CD4-positive, alpha-beta T cell treated with Interleukin-1 beta for 1 hour (primary cell): ENCODE measurements around the gene ZSCAN30.

Source experiments
- DNase-seq, 2 donors: peaks; one replicate each; pipeline ENCODE4 v3.0.0-alpha.2; 2020 to 2022

ZSCAN30 gene

GRCh38 chr18:35278969-35279368, 11.1 kb downstream of the ZSCAN30 start:
- DNase-seq = no peak

GRCh38 chr18:35278085-35278484, 11.9 kb downstream of the ZSCAN30 start:
- DNase-seq = no peak

DNA sequence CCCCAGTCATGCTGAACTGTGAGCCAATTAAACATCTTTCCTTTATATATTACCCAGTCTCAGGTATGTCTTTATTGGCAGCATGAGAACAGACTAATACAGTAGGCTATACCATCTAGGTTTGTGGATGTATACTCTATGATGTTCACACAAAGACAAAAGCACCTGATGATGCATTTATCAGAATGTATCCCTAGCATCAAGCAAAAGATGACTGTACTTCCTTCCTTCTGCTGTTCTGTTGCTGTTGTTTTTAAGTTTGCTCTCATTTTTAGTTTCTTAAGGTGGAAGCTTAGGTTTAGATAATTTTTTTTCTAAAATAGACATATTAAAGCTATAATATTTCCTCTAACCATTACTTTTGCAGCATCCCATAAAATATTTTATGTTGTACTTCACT, 12.4 kb downstream of the ZSCAN30 start:
- no peak for DNase-seq

DNA sequence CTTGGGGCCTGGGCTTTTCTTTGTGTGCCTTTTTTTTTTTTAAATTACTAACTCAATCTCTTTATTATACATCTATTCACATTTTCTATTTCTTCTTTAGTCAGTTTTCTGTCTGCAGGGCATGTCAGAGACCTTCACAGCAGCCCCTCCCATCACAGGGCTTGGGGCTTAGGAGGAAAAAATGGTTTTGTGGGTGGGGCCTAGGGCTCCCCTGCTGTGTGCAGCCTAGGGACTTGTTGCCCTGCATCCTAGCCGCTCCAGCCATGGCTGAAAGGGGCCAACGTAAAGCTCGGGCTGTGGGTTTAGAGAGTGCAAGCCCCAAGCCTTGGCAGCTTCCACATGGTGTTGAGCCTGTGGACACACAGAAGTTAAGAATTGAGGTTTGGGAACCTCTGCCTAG, 13.8 kb downstream of the ZSCAN30 start:
- no peak for DNase-seq

DNA sequence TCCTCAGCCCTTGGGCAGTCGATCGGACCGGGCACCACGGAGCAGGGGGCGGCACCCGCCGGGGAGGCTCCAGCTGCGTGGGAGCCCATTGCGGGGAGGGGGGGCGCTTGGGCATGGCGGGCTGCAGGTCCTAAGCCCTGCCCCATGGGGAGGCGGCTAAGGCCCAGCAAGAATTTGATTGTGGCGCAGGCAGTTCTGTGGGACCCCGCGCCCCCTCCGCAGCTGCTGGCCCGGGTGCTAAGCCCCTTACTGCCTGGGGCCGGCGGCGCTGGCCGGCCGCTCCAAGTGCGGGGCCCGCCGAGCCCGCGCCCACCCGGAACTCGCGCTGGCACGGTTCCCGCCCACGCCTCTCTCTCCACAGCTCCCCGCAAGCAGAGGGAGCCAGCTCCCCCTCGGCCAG, 18.4 kb downstream of the ZSCAN30 start:
- no peak for DNase-seq

DNA sequence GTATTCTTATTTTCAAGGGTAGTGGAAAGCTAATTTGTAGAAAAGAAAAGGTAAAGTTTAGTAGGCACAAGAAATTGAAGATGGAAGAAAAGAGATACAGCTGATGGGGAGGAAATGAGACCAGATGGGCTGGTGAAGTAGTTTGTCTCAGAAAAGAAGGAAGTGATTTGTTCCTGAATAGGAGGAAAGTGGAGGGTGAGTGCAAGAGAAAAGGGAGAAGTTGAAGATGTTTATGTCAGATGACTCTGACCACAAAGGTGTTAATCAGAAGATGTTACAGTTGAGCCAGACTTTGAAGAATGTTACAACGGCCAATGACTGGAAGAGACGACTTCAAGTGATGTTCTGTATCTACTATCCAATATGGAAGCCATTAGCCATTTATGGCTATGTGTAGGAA, 21.2 kb downstream of the ZSCAN30 start:
- no peak for DNase-seq

- DNase-seq = no peak
Measured at GRCh38 chr18:35267809-35268208, 22.2 kb downstream of the ZSCAN30 start.

- peak; percentile 78 to 80 for DNase-seq
Measured at GRCh38 chr18:35267161-35267651, 22.8 kb downstream of the ZSCAN30 start.

GRCh38 chr18:35264409-35264808, 25.6 kb downstream of the ZSCAN30 start:
- no peak for DNase-seq

DNA sequence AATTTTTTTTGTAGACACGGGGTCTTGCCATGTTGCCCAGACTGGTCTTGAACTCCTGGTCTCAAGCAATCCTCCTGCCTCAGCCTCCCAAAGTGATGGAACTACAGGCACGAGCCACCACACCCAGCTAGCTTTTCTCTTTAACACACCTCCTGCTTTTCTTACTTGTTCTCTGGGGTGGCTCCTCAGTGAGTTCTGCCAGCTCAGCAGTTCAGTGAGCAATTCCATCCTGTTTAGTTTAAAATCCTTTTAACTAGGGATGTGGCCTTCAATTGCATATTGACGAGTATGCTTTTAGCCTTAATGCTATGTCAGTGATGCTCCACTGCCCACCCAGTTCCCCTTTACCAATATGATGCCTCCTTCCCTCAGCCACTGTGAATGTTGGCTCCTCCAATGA, 33.1 kb downstream of the ZSCAN30 start:
- no peak for DNase-seq

GRCh38 chr18:35253655-35254287, 36.3 kb downstream of the ZSCAN30 start:
- DNase-seq = no peak

- DNase-seq = no peak
Measured at GRCh38 chr18:35252466-35252865, 37.6 kb downstream of the ZSCAN30 start.

GRCh38 chr18:35248429-35248828, 41.6 kb downstream of the ZSCAN30 start:
- no peak for DNase-seq

DNA sequence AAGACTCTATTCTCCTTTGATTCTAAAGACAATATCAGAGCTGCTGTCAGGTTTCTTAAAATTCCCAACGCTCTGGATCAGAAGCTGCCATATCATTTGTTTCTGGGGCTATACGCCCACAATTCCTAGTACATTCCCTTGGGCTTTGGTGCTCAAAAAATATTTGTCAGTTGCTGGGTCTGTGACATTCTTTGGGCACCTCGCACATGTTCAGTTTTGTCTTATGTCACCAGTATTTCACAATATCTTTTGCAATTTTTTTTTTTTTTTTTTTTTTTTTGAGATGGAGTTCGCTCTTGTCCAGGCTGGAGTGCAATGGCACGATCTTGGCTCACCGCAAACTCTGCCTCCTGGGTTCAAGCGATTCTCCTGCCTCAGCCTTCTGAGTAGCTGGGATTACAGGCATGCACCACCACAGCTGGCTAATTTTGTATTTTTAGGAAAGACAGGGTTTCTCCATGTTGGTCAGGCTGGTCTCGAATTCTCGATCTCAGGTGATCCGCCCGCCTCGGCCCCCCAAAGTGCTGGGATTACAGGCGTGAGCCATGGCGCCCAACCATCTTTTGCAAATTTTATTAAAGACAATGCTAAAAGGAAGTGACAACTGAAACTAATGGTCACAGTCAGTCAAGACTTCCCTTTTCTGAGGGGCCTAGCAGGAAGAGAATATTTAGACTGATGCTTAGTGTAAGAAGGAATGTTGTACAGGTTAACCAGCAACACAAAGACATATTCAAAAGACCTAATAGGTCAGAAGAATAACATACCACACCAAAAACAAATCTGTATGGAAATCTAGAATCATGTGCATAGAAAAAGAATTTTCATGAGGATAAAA, 42.4 kb downstream of the ZSCAN30 start:
- peak in 1 of 2 donors; percentile 11 for DNase-seq

- DNase-seq = no peak
Measured at GRCh38 chr18:35246831-35247230, 43.2 kb downstream of the ZSCAN30 start.

DNA sequence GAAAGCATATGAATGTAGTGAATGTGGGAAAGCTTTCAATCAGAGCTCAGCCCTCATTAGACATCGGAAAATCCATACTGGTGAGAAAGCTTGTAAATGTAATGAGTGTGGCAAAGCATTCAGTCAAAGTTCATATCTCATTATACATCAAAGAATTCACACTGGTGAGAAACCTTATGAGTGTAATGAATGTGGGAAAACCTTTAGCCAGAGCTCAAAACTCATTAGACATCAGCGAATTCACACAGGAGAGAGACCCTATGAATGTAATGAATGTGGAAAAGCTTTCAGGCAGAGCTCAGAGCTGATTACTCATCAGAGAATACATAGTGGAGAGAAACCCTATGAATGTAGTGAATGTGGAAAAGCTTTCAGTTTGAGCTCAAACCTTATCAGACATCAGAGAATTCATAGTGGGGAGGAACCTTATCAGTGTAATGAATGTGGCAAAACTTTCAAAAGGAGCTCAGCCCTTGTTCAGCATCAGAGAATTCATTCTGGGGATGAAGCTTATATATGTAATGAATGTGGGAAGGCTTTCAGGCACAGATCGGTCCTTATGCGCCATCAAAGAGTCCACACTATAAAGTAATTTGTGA, 44.2 kb downstream of the ZSCAN30 start:
- DNase-seq = no peak

DNA sequence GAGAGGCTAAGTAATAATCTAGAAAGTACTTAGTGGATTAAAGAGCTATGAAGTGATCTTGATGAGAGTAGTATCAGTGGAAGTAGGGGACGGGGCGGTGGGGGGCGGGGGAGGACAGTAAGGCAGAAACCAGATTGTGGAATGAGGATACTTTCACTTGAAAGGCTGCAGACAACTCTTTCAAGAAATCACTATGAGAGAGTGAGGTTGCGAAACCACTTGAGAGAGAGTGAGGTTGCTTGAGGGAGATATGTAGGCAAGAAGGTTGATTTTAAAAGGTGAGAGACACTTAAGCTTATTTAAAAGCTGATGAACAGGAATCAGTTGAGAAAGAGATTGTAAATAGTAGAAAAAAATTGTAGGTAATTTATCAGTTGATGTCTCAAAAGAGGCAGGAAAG, 45.4 kb downstream of the ZSCAN30 start:
- DNase-seq = no peak

DNA sequence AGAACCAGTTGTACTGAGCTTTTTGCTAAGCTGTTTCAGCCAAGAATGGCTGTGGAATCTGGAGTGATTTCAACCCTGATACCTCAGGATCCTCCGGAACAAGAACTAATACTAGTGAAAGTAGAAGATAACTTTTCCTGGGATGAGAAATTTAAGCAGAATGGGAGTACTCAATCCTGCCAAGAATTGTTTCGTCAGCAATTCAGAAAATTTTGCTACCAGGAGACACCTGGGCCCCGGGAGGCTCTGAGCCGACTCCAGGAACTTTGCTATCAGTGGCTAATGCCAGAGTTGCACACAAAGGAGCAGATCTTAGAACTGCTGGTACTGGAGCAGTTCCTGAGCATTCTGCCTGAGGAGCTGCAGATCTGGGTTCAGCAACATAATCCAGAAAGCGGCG, 47.6 kb downstream of the ZSCAN30 start:
- DNase-seq = no peak

DNA sequence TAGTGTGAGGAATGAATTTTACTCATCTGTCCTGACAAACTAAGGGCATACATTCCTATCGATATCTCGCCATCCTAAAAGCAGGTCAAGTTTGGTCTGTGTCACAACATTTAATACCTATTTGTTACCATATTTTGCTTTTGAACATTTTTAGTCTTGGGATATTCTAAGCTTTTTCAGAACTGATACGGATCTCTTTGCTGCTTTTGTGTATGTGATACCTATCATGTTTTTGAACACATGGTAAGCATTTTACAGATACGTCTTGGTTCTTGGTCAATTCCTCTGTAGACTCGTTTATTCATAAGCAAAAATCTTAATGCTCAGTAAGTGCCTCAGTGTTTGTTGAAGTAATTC, 48.6 kb downstream of the ZSCAN30 start:
- DNase-seq = no peak

GRCh38 chr18:35240664-35241447, 49.2 kb downstream of the ZSCAN30 start, which contains the start of gene ZNF397:
Gene ZNF397, plus strand, starts transcription at chr18:35241034. Its CDS starts 1,437 bp downstream, at chr18:35242471.
- DNase-seq = peak; percentile 96

DNA sequence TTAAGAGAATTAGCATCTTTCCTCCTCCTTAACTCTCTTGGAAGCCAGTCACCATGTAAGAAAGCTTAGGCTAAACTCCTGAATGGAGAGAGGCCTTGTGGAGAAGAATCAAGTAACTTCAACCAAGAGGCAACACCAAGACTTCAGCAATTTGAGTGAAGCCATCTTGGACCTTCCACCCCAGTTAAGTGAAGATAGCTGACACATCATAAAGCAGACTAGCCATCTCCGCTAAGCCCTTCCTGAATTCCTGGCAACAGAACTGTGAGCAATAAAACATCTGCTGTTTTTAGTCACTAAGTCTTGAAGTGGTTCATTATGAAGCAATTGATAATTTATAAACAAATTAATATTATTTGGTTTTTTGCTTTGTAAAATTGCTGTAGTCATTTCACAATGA, 50.7 kb downstream of the ZSCAN30 start:
- DNase-seq = no peak

DNA sequence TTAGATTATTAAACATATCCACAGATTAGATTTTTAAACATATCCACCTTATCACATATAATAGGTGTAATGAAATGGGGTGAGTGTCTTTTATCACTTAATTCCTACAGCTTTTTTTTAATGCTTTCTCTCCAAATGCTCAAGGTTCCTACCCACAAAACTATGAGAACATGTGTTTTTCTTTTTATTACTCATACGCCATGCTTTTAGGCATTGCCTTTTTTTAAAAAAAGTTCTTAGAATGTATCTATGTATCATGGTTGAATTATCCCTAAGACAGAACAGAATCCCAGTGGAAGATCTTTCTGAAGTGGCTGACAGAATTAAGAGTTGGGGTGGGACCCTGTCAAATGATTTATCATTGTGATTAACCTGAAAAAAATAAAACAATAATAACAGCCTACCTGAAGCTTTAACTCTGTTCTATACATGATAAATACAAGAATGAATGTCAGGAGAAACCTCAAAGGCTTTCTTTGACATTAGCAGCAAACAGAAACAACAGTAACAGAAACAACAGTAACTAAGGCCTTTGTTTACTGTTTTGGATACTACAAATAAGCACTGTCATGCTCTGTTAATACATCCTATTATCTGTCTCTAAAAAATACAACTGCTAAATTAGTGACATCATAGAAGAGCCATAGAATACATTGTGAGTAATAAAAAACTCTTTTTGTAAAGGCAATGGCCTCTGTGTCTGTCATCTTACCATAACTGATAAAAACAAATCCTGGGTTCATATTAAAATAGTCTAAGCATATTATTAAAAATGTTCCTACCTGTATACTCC, 53.3 kb downstream of the ZSCAN30 start:
- no peak for DNase-seq
